Umbilical cord (tissue), 2 donors: ENCODE measurements around the gene C4orf54. TPM values are rescaled to one million over a fixed set of nuclear protein-coding genes. Genes with fewer than 3 reads are reported as not detected.

Experiments used
- DNase-seq: peaks from one replicate; pipeline ENCODE4 v3.0.0-alpha.2; 2015; ENCODE audit warnings: low spot score
- total RNA-seq: library from RNA; depleted of rRNA; stranded (reverse); fragments of >200 nt; gene quantifications from one replicate; pipeline ENCODE4 v1.2.3, GENCODE V29; 2014; ENCODE audit warnings: low replicate concordance; ENCODE audit not compliant: insufficient read depth

The C4orf54 gene
- total RNA-seq, 1 donor from 2014 or later, result 2.2 TPM

DNA sequence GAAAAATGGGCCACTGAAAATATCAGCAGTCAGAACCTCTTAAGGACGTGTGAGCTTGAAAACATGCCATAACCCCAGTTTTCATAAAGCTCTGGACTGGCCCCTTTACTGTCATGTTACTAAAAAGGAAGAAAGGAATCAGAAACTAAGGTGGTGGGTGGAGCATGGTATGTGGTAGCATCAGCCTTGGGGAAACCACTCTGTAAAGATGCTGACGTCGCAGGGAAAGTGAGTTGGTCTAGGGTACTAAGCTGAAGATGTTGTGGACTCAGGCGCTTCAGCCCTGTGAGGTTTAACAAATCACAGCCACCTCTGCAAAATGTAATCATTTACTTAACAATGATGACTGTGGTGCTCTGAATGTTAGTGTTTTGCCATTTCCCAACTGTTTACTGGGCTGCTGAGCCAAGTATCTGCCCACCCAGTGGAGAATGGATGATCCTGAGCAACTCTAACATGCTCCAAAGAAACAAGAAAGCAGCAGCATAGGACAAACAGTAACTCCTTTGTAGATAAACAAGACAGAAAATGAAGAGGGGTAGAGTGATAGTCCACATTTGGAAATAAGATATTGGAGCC lies 33.4 kb downstream of the C4orf54 start:
- no peak for DNase-seq

DNA sequence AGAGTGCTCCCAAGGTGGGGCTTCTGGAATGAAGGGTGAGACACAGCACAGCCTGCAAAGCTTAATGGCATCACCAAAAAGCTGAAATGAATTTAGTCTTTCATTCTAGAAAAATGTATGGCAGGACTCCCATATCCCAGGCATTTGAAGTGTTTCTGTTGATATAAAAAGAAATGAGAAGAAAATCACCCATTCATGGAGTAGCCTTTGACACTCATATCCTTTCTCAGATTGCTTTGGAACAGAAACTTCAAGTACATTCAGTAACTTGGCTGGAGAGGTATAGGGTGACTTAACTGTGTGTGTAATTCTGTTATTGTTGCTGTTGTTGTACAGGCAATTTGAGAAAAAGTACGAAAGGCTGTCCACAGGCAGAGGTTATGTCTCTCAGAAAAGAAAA lies 35.3 kb downstream of the C4orf54 start:
- DNase-seq, result no peak

DNA sequence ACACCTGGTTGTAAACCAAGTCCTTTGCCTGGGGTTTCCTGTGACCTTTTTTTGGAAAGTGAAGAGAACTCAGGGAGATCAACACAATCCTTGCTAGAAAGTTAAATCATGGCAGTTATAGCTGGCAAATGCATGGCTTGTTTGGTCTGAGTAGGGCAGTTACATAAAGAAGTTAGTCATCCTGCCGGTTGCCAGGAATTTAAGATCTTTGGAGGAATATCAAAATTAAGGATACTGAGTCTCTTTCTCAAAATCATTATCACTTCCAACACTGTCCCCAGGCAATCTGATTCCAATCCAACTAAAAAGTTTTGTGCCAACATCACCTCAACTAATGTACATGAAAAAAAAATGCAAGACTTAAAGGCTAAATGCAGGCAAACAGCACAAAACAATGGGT lies 40.3 kb downstream of the C4orf54 start:
- no peak for DNase-seq

DNA sequence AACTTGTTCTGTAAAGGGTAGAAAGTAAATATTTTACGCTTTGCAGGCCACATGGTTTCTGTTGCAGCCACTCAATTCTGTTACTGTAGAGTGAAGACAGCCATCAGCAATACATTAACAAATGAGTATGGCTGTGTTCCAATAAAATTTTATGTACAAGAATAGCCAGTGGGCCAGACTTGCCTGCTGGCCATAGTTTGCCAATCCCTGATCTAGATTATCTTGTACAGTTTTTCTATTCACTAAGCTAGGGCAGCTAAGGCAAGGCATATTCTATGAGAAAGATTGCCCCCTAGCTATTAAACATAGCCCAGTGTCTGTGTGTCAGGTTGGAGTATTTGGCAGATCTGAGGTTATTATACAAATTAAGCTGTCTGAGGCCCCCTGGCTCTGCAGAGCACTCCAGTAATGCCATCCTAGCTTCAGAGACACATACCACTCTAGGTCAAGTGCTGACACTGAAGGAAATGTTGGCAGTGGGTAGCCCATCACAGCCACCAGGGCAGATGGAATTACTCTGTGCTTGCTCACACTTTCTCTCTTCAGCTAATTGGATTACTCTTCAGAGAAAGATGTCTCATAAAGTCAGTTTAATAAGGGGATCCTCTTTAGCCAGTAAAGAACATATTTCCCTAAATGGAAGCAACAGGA lies 42.3 kb downstream of the C4orf54 start:
- no peak for DNase-seq

DNA sequence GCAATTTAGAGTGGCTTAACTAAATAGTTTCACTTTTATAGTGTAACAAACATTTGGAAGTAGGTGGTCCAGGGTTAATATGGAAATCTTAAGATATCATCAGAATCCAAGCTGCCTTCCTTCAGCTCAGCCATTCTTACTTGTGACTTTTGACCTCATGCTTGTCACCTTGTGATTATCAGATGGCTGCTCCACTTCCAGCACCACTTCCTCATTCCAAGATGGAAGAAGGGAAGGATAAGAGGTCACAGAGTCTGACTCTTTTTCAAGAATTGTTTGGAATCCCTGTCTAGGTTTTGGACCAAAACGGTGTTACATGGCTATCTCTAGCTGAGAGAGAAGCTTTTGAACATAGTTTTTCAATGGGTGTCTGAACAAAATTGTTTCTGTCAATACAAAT lies 43.1 kb downstream of the C4orf54 start:
- DNase-seq, result no peak

GRCh38 chr4:99612704-99613103 lies 44.9 kb downstream of the C4orf54 start:
- no peak for DNase-seq

GRCh38 chr4:99612281-99612680 lies 45.3 kb downstream of the C4orf54 start:
- no peak for DNase-seq

DNA sequence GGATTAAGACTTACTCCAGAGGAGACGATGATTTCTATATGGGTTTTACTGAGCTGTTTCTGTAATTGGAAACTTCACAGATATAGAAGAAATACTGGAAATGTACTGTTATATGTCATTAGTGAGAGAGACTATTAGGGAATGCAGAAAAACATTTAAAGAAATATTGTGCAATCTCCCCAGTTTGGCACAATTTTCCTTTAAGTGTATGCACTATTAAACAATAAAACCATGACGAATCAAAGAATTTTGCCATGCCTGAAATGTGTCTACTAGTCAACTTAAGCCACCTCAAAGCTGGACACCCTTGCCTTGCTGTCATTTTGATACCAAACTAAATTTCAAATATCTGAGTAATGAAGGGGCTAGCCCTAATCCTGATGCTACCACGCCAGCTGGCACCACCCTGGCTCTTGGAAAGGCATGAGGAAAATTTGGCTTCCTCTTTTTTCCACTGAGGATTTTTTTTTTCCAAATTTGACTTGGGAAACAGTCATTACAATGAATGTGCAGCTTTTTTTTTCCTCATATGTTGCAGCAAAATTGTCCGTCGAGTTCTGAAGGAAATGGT lies 46.9 kb downstream of the C4orf54 start:
- no peak for DNase-seq

DNA sequence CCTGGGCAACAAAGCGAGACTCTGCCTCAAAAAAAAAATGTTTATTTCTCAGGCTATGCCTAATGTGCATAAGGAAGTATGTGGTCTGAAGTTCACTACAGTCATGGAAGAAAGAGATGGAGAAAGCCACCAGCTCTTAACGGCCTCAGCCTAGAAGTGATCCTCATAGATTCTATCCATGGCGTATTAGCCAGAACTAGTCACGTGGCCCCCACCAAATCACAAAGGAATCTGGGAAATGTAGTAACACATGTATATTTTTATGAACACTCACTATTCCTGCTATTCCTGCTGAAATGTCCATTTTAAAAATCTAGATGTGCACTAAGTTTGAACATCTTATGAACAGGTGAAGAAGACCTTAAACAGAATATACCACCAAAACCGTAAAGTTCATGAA lies 49.2 kb downstream of the C4orf54 start:
- DNase-seq, result no peak

Other genes starting within 250 kb of the C4orf54 start
- 2.4 TPM for gene ADH7, start 222.5 kb downstream of the C4orf54 start, total RNA-seq
- gene C4orf17, start 146.8 kb downstream of the C4orf54 start, total RNA-seq, result 2.4 TPM
- gene TRMT10A, start 93.8 kb downstream of the C4orf54 start, total RNA-seq, result 44.8 TPM
- 5.1 TPM for gene MTTP, start 83.0 kb downstream of the C4orf54 start, total RNA-seq
- 9.1 TPM for gene DAPP1, start 159.0 kb upstream of the C4orf54 start, total RNA-seq
- 23.4 TPM for gene LAMTOR3, start 236.6 kb upstream of the C4orf54 start, total RNA-seq